DND-41 (cell line): ENCODE measurements around the gene PARM1.

Source experiments
- ATAC-seq: fragments of 200-7000 bp; cut with Tn5 transposase; 3 replicates; pipeline ENCODE4 v1.9.1; 2021; ENCODE audit warnings: low read depth; ENCODE audit not compliant: insufficient read depth
- DNase-seq: peaks from one replicate; pipeline ENCODE4 v3.0.0-alpha.2; 2020
- H2AFZ ChIP-seq: 2 replicates; pipeline ENCODE4 v1.6.0; 2012; ENCODE audit warnings: low read depth, low read length
- H3K27ac ChIP-seq: 2 replicates; pipeline ENCODE4 v1.5.1; 2012; ENCODE audit warnings: low read length, inconsistent platforms
- H3K27me3 ChIP-seq: fragments of 200-600 bp; sonication (generic); 2 replicates; pipeline ENCODE4 v1.6.0; 2012; ENCODE audit warnings: low read length, mild to moderate bottlenecking, inconsistent platforms; ENCODE audit not compliant: insufficient read depth, poor library complexity
- H3K36me3 ChIP-seq: 2 replicates; pipeline ENCODE4 v1.5.1; 2012; ENCODE audit warnings: low read length, inconsistent platforms; ENCODE audit not compliant: insufficient read depth
- H3K4me1 ChIP-seq: 2 replicates; pipeline ENCODE4 v1.5.1; 2012; ENCODE audit warnings: mild to moderate bottlenecking, low read length; ENCODE audit not compliant: insufficient read depth
- H3K4me2 ChIP-seq: 2 replicates; pipeline ENCODE4 v1.6.0; 2012; ENCODE audit warnings: mild to moderate bottlenecking, moderate library complexity, low read length, inconsistent platforms; ENCODE audit not compliant: insufficient read depth
- H3K4me3 ChIP-seq, 2 experiments: fragments of 200-600 bp in 1 of 2; shearing (Covaris generic) in 1 of 2; 2 replicates each; pipeline ENCODE4 v1.5.1; 2012 to 2016; ENCODE audit warnings: inconsistent platforms in 2 of 2, low read length in 2 of 2, mild to moderate bottlenecking in 2 of 2, low read depth in 1 of 2, moderate library complexity in 1 of 2
- H3K79me2 ChIP-seq: 2 replicates; pipeline ENCODE4 v1.6.0; 2012; ENCODE audit warnings: low read length, inconsistent platforms; ENCODE audit not compliant: insufficient read depth
- H3K9ac ChIP-seq: 2 replicates; pipeline ENCODE4 v1.6.0; 2012; ENCODE audit warnings: low read depth, mild to moderate bottlenecking, inconsistent platforms, low read length, moderate library complexity
- H3K9me3 ChIP-seq: 2 replicates; pipeline ENCODE4 v1.5.1; 2012; ENCODE audit warnings: low read length, moderate library complexity, mild to moderate bottlenecking, inconsistent platforms; ENCODE audit not compliant: insufficient read depth, severe bottlenecking
- H4K20me1 ChIP-seq: 2 replicates; pipeline ENCODE4 v1.6.0; 2012; ENCODE audit warnings: low read length; ENCODE audit not compliant: insufficient read depth
- CTCF ChIP-seq: IDR thresholded peaks from 2 replicates; pipeline ENCODE4 v1.5.1; 2012; ENCODE audit warnings: borderline replicate concordance, low read length, moderate library complexity, mild to moderate bottlenecking; ENCODE audit not compliant: poor library complexity, severe bottlenecking; ENCODE audit errors: extremely low read depth
- EZH2 ChIP-seq: IDR thresholded peaks from 3 replicates; pipeline ENCODE4 v1.6.1; 2012; ENCODE audit warnings: borderline replicate concordance, low read depth, mild to moderate bottlenecking, moderate library complexity, low read length, inconsistent platforms; ENCODE audit not compliant: severe bottlenecking

The PARM1 gene

GRCh38 chr4:74919783-74920182 is 13.1 kb upstream of the PARM1 start:
- Histone ChIP-seq H3K4me3 (no peak overlapping the region), H3K9me3 (no peaks in the 10 kb centered on the region), H3K4me2 (no peak overlapping the region), H3K36me3 (no peaks in the 10 kb centered on the region), H3K9ac (no peak overlapping the region), H3K27me3 (no peaks in the 10 kb centered on the region), H3K27ac (no peak overlapping the region), H3K4me1 (no peaks in the 10 kb centered on the region), H4K20me1 (no peaks in the 10 kb centered on the region), H2AFZ (no peak overlapping the region), H3K79me2 (no peaks in the 10 kb centered on the region)
- TF ChIP-seq CTCF = no peak
- no peak for TF ChIP-seq EZH2
- ATAC-seq (no peak), DNase-seq (no peak)

- ATAC-seq = no peak
- no peak overlapping the region for H2AFZ ChIP-seq
Measured at GRCh38 chr4:74920704-74921103, 12.2 kb upstream of the PARM1 start.

GRCh38 chr4:74921490-74921889 is 11.4 kb upstream of the PARM1 start:
- Histone ChIP-seq H3K27me3 (no peaks in the 10 kb centered on the region), H3K27ac (no peak overlapping the region), H3K9ac (no peak overlapping the region), H3K9me3 (no peaks in the 10 kb centered on the region), H3K4me2 (no peak overlapping the region), H2AFZ (no peak overlapping the region), H3K36me3 (no peaks in the 10 kb centered on the region), H4K20me1 (no peaks in the 10 kb centered on the region), H3K79me2 (no peaks in the 10 kb centered on the region), H3K4me1 (no peaks in the 10 kb centered on the region), H3K4me3 (no peak overlapping the region)
- no peak for TF ChIP-seq CTCF
- TF ChIP-seq EZH2 = no peak
- ATAC-seq (no peak), DNase-seq (no peak)

More at GRCh38 chr4:74920704-74921103, 12.2 kb upstream of the PARM1 start:
- H3K4me2 ChIP-seq = no peak overlapping the region
- no peaks in the 10 kb centered on the region for H3K27me3 ChIP-seq
- H3K36me3 ChIP-seq = no peaks in the 10 kb centered on the region
- H3K4me1 ChIP-seq = no peaks in the 10 kb centered on the region
- no peak overlapping the region for H3K9ac ChIP-seq
- no peaks in the 10 kb centered on the region for H3K9me3 ChIP-seq
- no peak for DNase-seq
- no peak for TF ChIP-seq EZH2
- TF ChIP-seq CTCF = no peak
- H3K79me2 ChIP-seq = no peaks in the 10 kb centered on the region
- H4K20me1 ChIP-seq = no peaks in the 10 kb centered on the region
- H3K4me3 ChIP-seq = no peak overlapping the region
- H3K27ac ChIP-seq = no peak overlapping the region

GRCh38 chr4:74926007-74926406 is 6.9 kb upstream of the PARM1 start:
- Histone ChIP-seq H3K79me2 (no peaks in the 10 kb centered on the region), H3K4me1 (no peaks in the 10 kb centered on the region), H3K9ac (no peak overlapping the region), H3K4me3 (no peak overlapping the region), H2AFZ (no peak overlapping the region), H3K9me3 (no peaks in the 10 kb centered on the region), H3K4me2 (no peak overlapping the region), H3K36me3 (no peaks in the 10 kb centered on the region), H4K20me1 (no peaks in the 10 kb centered on the region), H3K27ac (no peak overlapping the region), H3K27me3 (no peaks in the 10 kb centered on the region)
- DNase-seq = no peak
- TF ChIP-seq CTCF = no peak
- TF ChIP-seq EZH2 = no peak
- ATAC-seq = no peak
